ENCODE data around the gene FALEC.
A peak's percentile ranks its signal among the peaks of the same experiment; 100 is the strongest.
"Not testable (repeated sequence)": the region's sequence is repeated elsewhere in the genome, so short reads cannot be mapped to it uniquely, and the experiment has no call there.

The FALEC gene

GRCh38 chr1:150558761-150559655 is 43.5 kb downstream of the FALEC start:
- DNase-seq (ENCODE audit: low read depth) = no peak

GRCh38 chr1:150559656-150560010 is 44.1 kb downstream of the FALEC start:
- DNase-seq (ENCODE audit: low read depth) = no peak

- DNase-seq (ENCODE audit: low read depth) = peak; percentile 54
These were observed 44.5 kb downstream of the FALEC start for GRCh38 chr1:150560011-150560438.

- peak; percentile 56 for DNase-seq (ENCODE audit: low read depth)
These were observed 45.2 kb downstream of the FALEC start for GRCh38 chr1:150560576-150561253.

GRCh38 chr1:150561254-150561973 is 45.9 kb downstream of the FALEC start:
- no peak for DNase-seq (ENCODE audit: low read depth)

GRCh38 chr1:150561974-150562445 is 46.5 kb downstream of the FALEC start:
- DNase-seq (ENCODE audit: low read depth) = peak; percentile 72

GRCh38 chr1:150562446-150563339 is 47.1 kb downstream of the FALEC start:
- peak; percentile 50 for DNase-seq (ENCODE audit: low read depth)

GRCh38 chr1:150563340-150564038 is 47.9 kb downstream of the FALEC start:
- no peak for DNase-seq (ENCODE audit: low read depth)

- no peak for DNase-seq (ENCODE audit: low read depth)
These were observed 48.8 kb downstream of the FALEC start for GRCh38 chr1:150564051-150564991.

- not testable (repeated sequence) for DNase-seq (ENCODE audit: low read depth)
These were observed 49.9 kb downstream of the FALEC start for GRCh38 chr1:150565240-150565991.

- no peak for DNase-seq (ENCODE audit: low read depth)
These were observed 51.2 kb downstream of the FALEC start for GRCh38 chr1:150566589-150567340.

- DNase-seq (ENCODE audit: low read depth) = no peak
These were observed 51.8 kb downstream of the FALEC start for GRCh38 chr1:150567341-150567716.

- DNase-seq (ENCODE audit: low read depth) = no peak
These were observed 52.4 kb downstream of the FALEC start for GRCh38 chr1:150567717-150568593.

- DNase-seq (ENCODE audit: low read depth) = no peak
These were observed 53.0 kb downstream of the FALEC start for GRCh38 chr1:150568594-150568966.

GRCh38 chr1:150572918-150573647 is 57.5 kb downstream of the FALEC start:
- no peak for DNase-seq (ENCODE audit: low read depth)

- DNase-seq (ENCODE audit: low read depth) = not testable (repeated sequence)
These were observed 58.1 kb downstream of the FALEC start for GRCh38 chr1:150573648-150574071.
